ENCODE measurements around the gene SPRED2. TPM values are rescaled to one million over a fixed set of nuclear protein-coding genes. Genes with fewer than 3 reads are reported as not detected.
A peak's percentile ranks its signal among the peaks of the same experiment; 100 is the strongest.

SPRED2 gene
- total and polyA plus RNA-seq, 8 donors, result 6.2 to 20.0 (median 15.2) TPM

- H3K4me3 ChIP-seq, result no peak overlapping the region
- DNase-seq (no peak), FAIRE-seq (no peak), ATAC-seq (peak in 3 of 4 donors; percentile 6 to 27 (median 9))
- H3K9me3 ChIP-seq, result no peaks in the 10 kb centered on the region
- no peak for TF ChIP-seq CTCF (IDR thresholded peaks at IDR 0.05)
- H3K27me3 ChIP-seq, result no peaks in the 10 kb centered on the region
- 65 to 68% methylated on average over 3 of the region's 3 CpGs for WGBS, 2 donors
- H3K4me1 ChIP-seq, result peaks cover 30 to 46% (median 43%) of the 10 kb centered on the region in 3 donors
- no peaks in the 10 kb centered on the region for H3K36me3 ChIP-seq
- intact Hi-C loops (cut with DNase I), result no loop called here
- H3K27ac ChIP-seq, result peak overlapping the region in 1 of 4 donors; percentile 31
Measured at GRCh38 chr2:65374575-65374974, 57.8 kb downstream of the SPRED2 start.

- peak overlapping the region in 3 of 4 donors; percentile 3 to 60 (median 12) for H3K27ac ChIP-seq
- FAIRE-seq (no peak), DNase-seq (no peak), ATAC-seq (peak; percentile 77 to 85 (median 80))
- no peaks in the 10 kb centered on the region for H3K36me3 ChIP-seq
- H3K4me1 ChIP-seq, result peaks cover 30 to 46% (median 43%) of the 10 kb centered on the region in 3 donors
- H3K27me3 ChIP-seq, result no peaks in the 10 kb centered on the region
- intact Hi-C loops (cut with DNase I), result no loop called here
- H3K9me3 ChIP-seq, result no peaks in the 10 kb centered on the region
- no peak for TF ChIP-seq CTCF (IDR thresholded peaks at IDR 0.05)
- no peak overlapping the region for H3K4me3 ChIP-seq
- 13 to 14% methylated on average over 1 of the region's 1 CpG for WGBS, 2 donors
Measured at GRCh38 chr2:65373365-65373918, 59.0 kb downstream of the SPRED2 start.

GRCh38 chr2:65372619-65373018, 59.8 kb downstream of the SPRED2 start:
- TF ChIP-seq CTCF (IDR thresholded peaks at IDR 0.05), result no peak
- H3K9me3 ChIP-seq, result no peaks in the 10 kb centered on the region
- DNase-seq, result no peak
- WGBS, 2 donors, result 58 to 73% methylated on average over 1 of the region's 1 CpG
- no peak for FAIRE-seq
- intact Hi-C loops (cut with DNase I), result no loop called here
- no peaks in the 10 kb centered on the region for H3K36me3 ChIP-seq
- peak in 3 of 4 donors; percentile 5 to 28 (median 6) for ATAC-seq
- peak overlapping the region in 3 of 4 donors; percentile 3 to 60 (median 12) for H3K27ac ChIP-seq
- no peaks in the 10 kb centered on the region for H3K27me3 ChIP-seq
- no peak overlapping the region for H3K4me3 ChIP-seq
- H3K4me1 ChIP-seq, result peaks cover 31 to 43% (median 36%) of the 10 kb centered on the region in 3 donors

- peaks cover 34 to 43% (median 35%) of the 10 kb centered on the region in 3 donors for H3K4me1 ChIP-seq
- no peak for FAIRE-seq
Measured at GRCh38 chr2:65371074-65371434, 61.3 kb downstream of the SPRED2 start.

More at GRCh38 chr2:65371074-65371434, 61.3 kb downstream of the SPRED2 start:
- no peak for ATAC-seq
- Histone ChIP-seq H3K27ac (no peak overlapping the region), H3K27me3 (no peaks in the 10 kb centered on the region), H3K4me3 (no peak overlapping the region), H3K36me3 (no peaks in the 10 kb centered on the region), H3K9me3 (no peaks in the 10 kb centered on the region)
- intact Hi-C loops (cut with DNase I), result no loop called here
- no peak for TF ChIP-seq CTCF (IDR thresholded peaks at IDR 0.05)
- WGBS, 2 donors, result 75 to 87% methylated on average over 4 of the region's 4 CpGs
- DNase-seq, result no peak

All from pancreas (tissue), 10 donors.